ENCODE measurements around the gene STRN4.
"Not testable (repeated sequence)": the region's sequence is repeated elsewhere in the genome, so short reads cannot be mapped to it uniquely, and the experiment has no call there.

Gene STRN4, protein sequence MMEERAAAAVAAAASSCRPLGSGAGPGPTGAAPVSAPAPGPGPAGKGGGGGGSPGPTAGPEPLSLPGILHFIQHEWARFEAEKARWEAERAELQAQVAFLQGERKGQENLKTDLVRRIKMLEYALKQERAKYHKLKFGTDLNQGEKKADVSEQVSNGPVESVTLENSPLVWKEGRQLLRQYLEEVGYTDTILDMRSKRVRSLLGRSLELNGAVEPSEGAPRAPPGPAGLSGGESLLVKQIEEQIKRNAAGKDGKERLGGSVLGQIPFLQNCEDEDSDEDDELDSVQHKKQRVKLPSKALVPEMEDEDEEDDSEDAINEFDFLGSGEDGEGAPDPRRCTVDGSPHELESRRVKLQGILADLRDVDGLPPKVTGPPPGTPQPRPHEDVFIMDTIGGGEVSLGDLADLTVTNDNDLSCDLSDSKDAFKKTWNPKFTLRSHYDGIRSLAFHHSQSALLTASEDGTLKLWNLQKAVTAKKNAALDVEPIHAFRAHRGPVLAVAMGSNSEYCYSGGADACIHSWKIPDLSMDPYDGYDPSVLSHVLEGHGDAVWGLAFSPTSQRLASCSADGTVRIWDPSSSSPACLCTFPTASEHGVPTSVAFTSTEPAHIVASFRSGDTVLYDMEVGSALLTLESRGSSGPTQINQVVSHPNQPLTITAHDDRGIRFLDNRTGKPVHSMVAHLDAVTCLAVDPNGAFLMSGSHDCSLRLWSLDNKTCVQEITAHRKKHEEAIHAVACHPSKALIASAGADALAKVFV

DNA sequence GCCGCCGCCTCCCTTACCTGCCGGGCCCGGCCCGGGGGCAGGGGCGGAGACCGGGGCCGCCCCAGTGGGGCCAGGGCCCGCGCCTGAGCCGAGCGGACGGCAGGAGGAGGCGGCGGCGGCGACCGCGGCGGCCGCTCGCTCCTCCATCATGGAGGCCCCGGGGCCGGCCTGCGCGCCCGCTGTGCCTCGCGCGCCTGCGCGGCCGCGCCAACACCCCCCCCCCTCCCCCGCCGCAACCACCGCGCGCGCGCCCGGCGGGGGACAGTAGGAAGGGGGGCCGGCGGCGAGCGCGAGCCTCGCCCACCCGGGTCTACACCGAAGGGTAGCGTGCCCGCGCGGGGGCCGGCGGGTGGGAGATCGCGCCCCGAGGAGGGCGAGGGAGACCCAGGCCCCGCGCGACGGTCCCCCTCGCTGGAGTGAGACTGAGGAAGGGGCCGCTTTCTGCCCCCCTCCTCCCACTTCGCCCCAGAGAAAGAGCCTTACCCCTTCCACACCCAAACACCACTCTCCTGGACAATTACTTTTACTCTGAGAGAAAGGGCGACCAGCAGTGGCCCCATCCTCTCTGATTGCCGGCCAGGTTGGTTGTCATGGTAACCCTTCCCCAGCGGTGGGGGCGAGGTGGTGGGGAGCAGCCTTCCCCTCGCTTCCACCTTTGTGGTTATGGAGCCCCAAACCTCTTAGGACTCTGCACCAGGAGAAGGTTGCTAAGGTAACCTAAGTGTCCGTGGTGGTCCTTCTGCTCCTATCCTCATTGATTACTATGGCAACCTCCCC, at the start of gene STRN4:
Gene STRN4 (minus strand): TSS at position 170 of the 777 bp plus-strand sequence. CDS start 20 bp downstream, at position 150.
- peak; percentile 65 to 72 for ATAC-seq

GRCh38 chr19:46791944-46792343, 45.7 kb upstream of the STRN4 start:
- no peak for ATAC-seq

GRCh38 chr19:46789371-46789770, 43.1 kb upstream of the STRN4 start:
- ATAC-seq, result no peak

DNA sequence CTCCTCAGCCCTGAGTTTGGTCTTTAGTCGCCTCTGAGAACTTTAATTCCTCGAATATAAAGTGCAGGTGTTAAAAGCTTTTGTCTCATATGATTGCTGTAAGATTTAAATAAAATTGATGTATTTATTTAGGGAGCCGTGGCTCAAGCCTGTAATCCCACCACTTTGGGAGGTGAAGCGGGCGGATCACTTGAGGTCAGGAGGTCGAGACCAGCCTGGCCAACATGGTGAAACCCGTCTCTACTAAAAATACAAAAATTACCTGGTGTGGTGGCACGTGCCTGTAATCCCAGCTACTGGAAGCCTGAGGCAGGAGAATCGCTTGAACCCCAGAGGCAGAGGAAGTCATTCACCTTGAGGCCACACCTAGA, 42.7 kb upstream of the STRN4 start:
- no peak for ATAC-seq

- ATAC-seq, result peak; percentile 82
Measured at GRCh38 chr19:46788262-46788967, 42.2 kb upstream of the STRN4 start, which contains the start of gene SLC1A5. SLC1A5 (minus strand) TSS chr19:46788594; CDS start chr19:46787965, 629 bp downstream.

DNA sequence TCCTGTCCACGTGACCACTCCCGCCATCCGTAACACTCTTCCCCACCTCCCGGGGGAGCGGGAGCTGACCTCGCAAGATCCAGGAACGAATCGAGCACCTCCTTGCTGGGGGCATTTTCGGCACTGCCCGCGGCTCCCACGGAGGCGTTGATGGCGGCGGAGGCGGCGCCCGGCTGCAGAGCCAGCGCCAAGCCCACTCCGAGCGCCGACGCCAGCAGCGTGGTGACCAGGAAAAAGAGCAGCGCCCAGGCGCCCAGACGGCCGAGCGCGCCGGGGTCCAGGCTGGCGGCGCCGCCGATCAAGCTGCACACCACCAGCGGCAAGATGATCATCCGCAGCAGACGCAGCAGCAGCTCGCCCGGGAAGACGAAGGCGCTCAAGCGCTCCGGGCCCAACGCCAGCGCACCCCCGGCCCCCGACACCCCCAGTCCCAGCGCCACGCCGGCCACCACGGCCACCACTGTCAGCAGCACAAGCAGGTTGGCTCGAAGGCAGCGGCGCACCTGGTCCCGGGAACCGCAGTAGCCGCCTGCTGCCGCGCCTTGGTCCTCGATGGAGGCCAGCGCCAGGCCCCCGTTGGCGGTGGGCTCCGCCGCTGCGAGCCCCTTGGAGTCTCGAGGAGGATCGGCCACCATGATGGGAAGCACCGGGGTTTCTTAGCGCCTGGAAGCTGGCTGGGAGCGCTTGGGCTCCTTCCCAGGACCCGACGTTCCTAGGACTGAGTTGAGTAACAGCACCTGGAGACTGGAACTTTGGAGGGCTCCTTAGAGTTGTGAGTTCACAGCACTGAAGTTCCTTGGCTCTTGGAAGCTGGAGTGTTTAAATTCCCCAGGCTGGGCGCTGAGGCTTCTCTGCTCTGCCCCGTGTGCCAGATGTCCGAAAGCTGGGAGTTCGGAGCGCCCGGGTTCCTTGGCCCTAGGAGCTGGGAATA, 41.3 kb upstream of the STRN4 start:
- no peak for ATAC-seq

DNA sequence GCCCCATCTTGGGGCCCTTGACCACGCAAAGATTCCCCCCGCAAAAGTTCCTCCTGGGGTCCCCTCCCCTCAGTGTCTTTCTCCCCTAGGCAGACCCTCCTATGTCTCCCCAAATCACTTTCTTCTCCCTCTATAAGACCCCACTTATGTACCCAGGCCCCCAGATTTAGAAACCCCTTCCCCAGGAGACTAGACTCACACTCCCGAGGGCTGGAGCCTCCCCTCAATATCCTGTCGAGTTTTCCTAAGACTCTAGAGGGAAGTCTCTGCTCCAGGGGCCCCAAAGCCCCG, 40.7 kb upstream of the STRN4 start:
- ATAC-seq, result no peak

DNA sequence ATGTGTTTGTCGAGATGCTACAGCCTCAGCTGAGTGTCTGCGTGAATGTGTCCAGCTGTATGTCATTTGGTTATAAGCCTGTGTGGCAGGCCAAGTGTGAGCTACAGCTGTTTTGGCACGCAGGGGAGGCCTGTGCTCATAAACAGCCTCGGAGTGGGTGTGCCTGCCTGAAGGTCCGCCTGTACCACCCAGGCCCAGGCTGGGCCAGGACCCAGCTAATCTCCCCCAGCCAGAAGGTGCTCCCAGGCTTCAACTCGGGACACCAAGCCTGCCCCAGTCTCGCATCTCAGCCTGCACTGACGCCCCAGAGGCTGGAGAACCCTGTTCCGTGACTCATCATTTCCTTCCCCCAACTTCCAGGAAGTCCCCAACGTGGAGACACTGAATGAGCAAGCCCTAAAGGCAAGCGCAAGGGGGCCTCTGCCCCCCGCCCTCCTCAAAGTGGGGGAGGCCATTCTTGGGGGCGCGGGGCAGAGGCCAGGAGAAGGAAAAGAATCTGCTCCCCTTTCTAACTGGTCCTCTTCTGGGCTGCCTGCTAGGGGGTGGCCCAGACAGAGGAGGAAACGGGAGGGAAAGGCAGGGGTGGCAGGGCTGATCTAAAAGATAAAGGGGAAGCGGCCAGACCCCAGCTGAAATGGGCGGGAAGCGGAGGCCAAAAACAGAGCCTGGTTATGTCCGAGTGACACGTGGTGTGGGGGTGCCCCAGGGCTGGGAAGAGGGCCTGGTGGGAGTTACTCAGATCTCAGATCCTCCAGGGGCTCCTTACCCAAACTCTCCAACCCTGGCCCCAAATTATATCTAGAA, 40.2 kb upstream of the STRN4 start:
- peak; percentile 62 to 66 for ATAC-seq

DNA sequence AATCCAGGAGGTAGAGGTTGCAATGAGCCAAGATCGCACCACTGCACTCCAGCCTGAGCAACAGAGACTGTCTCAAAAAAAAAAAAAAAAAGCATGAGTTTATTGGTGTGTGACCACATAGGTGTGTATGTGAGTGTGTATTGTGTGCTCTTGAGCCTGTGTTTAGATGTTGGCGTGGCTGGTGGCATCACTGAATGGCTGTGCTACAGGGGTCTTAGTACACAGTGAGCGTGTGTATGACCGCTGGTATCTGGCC, 39.7 kb upstream of the STRN4 start:
- no peak for ATAC-seq

DNA sequence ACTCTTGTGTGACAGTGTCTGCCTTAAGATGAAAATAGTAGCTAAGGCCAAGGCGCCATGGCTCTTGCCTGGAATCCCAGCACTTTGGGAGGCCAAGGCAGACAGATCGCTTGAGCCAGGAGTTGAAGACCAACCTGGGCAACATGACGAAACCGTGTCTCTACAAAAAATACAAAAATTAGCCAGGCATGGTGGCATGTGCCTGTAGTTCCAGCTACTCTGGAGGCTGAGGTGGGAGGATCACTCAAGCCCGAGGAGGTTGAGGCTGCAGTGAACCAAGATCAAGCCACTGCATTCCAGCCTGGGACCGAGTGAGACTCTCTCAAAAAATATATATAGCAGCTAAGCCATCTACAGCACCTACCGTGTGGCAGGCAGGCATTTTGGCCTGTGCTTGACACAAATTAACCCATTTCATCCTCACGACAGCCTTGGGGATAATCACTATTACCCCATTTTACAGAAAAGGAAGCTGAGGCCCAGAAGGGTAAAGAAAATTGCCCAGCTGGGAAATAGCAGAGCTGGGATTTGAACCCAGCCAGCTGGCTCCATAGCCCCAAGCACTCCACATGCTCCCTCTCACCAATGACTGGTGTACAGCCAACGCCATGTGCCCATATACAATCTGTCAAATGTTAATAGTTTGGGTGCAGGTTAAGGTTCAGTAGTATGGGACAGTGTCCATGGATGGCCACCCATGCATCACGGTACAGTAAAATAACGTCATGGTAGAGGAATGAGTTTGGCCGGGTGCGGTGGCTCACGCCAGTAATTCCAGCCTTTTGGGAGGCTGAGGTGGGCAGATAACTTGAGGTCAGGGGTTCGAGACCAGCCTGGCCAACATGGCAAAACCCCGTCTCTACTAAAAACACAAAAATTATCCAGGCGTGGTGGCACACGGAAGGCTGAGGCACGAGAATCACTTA, 39.1 kb upstream of the STRN4 start:
- no peak for ATAC-seq

GRCh38 chr19:46784262-46785053, 38.2 kb upstream of the STRN4 start:
- peak; percentile 36 to 57 for ATAC-seq

DNA sequence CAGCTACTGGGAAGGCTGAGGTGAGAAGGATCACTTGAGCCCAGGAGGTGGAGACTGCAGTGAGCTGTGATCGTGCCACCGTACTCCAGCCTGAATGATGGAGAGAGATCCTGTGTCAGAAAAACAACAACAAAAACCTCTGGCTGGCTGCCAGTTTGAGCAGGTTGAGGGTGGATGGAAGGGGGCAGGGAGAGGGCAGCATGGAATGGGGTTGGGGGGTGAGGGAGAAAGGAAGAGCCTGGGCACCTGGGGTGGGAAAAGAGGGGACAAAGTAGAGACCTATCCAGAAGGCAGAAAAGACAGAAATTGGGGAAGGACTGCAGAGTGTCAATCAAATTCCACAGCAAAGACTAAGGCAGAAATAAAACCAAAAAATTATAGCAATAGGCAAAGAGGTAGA, 37.4 kb upstream of the STRN4 start:
- ATAC-seq, result no peak

GRCh38 chr19:46782355-46783019, 36.2 kb upstream of the STRN4 start:
- ATAC-seq, result no peak

- ATAC-seq, result not testable (repeated sequence)
Measured at GRCh38 chr19:46777956-46778645, 31.9 kb upstream of the STRN4 start.

GRCh38 chr19:46776927-46777911, 31.0 kb upstream of the STRN4 start:
- no peak for ATAC-seq

- no peak for ATAC-seq
Measured at GRCh38 chr19:46775642-46776258, 29.5 kb upstream of the STRN4 start.

Data from activated CD4-positive, CD25-positive, alpha-beta regulatory T cell treated with anti-CD3 and anti-CD28 coated beads, Interleukin-2, amount 50 U/mL, for 24 hours (primary cell).